ENCODE results near the gene TMEM163. TPM values are rescaled to one million over a fixed set of nuclear protein-coding genes. Genes with fewer than 3 reads are reported as not detected.
"Not testable (repeated sequence)": the region's sequence is repeated elsewhere in the genome, so short reads cannot be mapped to it uniquely, and the experiment has no call there.

TMEM163 gene
- 0.78 TPM in 1 of 2 replicates, not detected in the other for total RNA-seq (2014; rRNA removed; shearing (Covaris generic); ENCODE audit: low replicate concordance)

- in situ Hi-C loops (cut with HindIII; ENCODE audit: low pct_unique_long_range_greater_than_20kb, low sequenced_read_pairs) = no loop called here
- no peak for DNase-seq (ENCODE audit: low read depth)
Observed at GRCh38 chr2:134718817-134719814, at the start of gene TMEM163. TMEM163 (minus strand) TSS chr2:134719000.

- in situ Hi-C loops (cut with HindIII; ENCODE audit: low pct_unique_long_range_greater_than_20kb, low sequenced_read_pairs) = no loop called here
- DNase-seq (ENCODE audit: low read depth) = no peak
Observed at GRCh38 chr2:134766583-134766982, 47.8 kb upstream of the TMEM163 start.

DNA sequence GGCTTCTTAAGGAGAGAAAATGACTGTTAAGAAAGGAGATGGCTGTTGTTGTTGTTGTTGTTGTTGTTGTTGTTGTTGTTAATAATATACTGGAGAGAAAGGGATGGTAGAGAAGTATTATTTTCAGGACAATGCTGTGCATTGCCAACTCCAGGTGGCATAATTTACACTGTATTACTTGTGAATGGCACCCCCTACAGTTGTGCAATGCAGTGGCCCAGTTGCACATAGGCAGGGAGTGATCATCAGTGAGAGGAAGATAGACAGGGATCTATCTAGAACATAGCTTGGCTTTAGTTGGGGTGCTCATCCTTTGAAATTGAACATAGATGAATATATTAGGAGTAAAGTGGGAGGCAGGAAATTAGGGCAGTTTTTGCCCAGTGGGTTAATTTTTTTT lies 47.2 kb upstream of the TMEM163 start:
- DNase-seq (ENCODE audit: low read depth) = no peak
- in situ Hi-C loops (cut with HindIII; ENCODE audit: low pct_unique_long_range_greater_than_20kb, low sequenced_read_pairs) = no loop called here

DNA sequence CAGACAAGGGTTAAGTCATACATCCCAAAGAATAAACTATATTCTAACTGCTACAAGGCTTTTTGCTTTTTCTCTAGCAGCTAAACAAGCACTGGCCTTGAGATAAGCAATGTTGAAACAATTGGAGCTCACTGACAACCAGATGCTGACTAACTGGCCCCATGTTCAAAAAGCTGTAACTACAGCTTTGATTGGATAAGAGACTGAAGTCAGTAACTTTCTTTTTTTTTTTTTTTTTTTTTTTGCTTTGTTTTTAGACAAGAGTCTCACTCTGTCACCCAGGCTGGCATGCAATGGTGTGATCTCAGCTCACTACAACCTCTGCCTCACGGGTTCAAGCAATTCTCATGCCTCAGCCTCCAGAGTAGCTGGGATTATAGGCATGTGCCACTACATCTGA lies 45.4 kb upstream of the TMEM163 start:
- no peak for DNase-seq (ENCODE audit: low read depth)
- in situ Hi-C loops (cut with HindIII; ENCODE audit: low pct_unique_long_range_greater_than_20kb, low sequenced_read_pairs) = no loop called here

DNA sequence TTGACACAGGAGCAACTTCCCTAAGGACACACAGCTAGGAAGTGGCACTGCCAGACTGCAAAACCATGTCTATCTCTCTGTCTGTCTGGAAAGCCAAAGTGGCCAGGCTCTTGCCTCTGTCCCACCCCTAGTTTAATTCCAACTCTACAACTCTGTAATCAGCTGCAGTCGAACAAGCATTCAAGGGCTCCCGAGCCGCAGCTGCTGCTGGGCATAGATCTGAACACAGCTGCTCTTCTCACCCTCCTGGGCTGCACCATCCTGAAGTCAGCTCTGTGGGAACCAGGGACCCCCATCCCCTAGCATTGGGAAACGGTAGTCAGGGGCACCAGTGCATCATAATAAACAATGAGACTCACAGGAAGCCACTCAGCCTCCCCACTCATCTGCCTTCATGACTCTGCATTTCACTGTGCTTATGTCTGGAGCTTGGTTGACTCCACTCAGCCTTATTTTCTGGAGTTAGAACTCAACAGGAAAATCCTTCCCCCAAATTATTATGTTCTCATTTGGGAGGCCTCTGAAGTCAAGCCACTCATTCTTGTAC lies 44.4 kb upstream of the TMEM163 start:
- in situ Hi-C loops (cut with HindIII; ENCODE audit: low pct_unique_long_range_greater_than_20kb, low sequenced_read_pairs) = no loop called here
- no peak for DNase-seq (ENCODE audit: low read depth)

DNA sequence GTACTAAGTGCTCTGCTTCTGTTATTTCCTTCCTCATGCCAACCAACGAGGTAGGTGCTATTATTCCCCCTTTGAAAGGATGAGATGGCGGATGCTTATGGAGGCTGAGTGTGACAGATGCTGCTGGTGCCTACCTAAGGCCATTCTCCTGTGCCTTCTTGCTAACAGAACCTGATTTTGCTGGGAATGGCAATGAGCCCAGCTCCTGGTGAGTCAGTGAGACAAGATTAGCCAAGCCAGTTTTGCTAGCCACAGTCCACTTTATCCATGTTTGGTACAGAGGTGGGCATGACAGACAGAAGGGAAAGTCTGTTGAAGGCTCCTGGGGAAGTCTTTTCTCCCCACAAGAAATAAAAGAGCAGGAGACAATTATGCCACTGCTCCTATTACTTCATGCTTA lies 43.7 kb upstream of the TMEM163 start:
- in situ Hi-C loops (cut with HindIII; ENCODE audit: low pct_unique_long_range_greater_than_20kb, low sequenced_read_pairs) = no loop called here
- DNase-seq (ENCODE audit: low read depth) = no peak

DNA sequence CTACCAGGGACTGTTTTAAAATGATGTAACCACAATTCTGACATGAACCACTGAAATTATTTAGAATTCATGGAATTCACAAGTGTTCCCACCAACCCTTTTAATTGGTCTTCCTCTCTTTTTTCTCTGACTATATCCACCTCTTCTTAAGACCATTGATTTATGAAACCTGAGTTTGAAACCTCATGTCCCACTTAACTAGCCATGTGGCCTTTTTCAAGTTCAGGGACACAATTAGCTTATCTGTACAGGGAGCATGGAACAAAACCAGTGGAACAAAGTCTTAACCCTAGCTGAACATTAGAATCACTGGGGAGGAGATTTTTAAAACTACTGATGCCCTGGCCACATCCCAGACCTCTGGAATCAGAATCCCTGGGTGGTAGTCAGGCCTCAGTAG lies 41.6 kb upstream of the TMEM163 start:
- in situ Hi-C loops (cut with HindIII; ENCODE audit: low pct_unique_long_range_greater_than_20kb, low sequenced_read_pairs) = no loop called here
- no peak for DNase-seq (ENCODE audit: low read depth)

- in situ Hi-C loops (cut with HindIII; ENCODE audit: low pct_unique_long_range_greater_than_20kb, low sequenced_read_pairs) = no loop called here
- no peak for DNase-seq (ENCODE audit: low read depth)
Observed at GRCh38 chr2:134758633-134759032, 39.8 kb upstream of the TMEM163 start.

DNA sequence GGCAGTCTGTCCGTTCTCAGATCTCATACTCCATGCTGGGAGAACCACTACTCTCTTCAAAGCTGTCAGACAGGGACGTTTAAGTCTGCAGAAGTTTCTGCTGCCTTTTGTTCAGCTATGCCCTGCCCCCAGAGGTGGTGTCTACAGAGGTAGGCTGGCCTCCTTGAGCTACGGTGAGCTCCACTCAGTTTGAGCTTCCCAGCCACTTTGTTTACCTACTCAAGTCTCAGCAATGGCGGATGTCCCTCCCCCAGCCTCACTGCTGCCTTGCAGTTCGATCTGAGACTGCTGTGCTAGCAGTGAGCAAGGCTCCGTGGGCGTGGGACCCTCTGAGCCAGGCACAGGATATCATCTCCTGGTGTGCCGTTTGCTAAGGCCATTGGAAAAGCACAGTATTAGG lies 33.2 kb upstream of the TMEM163 start:
- DNase-seq (ENCODE audit: low read depth); in situ Hi-C loops (cut with HindIII; ENCODE audit: low pct_unique_long_range_greater_than_20kb, low sequenced_read_pairs): not testable (repeated sequence)

- no peak for DNase-seq (ENCODE audit: low read depth)
- in situ Hi-C loops (cut with HindIII; ENCODE audit: low pct_unique_long_range_greater_than_20kb, low sequenced_read_pairs) = no loop called here
Observed at GRCh38 chr2:134745546-134745945, 26.7 kb upstream of the TMEM163 start.

GRCh38 chr2:134745023-134745422 lies 26.2 kb upstream of the TMEM163 start:
- DNase-seq (ENCODE audit: low read depth) = no peak
- in situ Hi-C loops (cut with HindIII; ENCODE audit: low pct_unique_long_range_greater_than_20kb, low sequenced_read_pairs) = no loop called here

- in situ Hi-C loops (cut with HindIII; ENCODE audit: low pct_unique_long_range_greater_than_20kb, low sequenced_read_pairs) = no loop called here
- DNase-seq (ENCODE audit: low read depth) = no peak
Observed at GRCh38 chr2:134739879-134740301, 21.1 kb upstream of the TMEM163 start.

DNA sequence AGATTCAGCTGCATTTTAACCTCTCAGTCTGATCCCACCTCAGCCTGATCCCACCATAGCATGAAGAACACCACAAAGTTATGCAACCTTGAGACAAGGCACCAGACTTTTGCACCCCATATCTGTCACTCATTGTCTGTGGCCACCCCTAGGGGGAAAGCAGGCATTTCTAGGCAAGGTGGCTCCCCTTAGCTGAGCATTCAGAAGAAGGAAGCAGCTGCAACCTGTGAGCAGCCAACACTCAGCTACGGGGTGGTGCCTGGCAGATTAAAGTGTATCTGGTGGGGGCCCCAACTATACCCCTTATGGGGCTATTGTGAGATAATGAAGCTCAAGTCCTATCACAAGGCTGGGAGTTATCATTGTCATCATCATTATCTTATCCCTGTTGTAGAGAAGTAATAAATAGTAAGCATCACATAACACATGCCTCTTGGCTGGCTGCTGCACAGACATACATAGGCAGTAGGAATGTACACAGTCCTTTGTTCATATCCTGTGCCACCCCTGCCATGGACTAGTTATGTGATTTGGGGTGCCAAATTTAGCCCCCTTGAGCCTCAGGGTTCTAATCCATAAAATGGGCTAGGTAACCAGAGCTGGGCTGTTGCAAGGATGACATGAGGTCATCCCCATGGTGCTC lies 20.6 kb upstream of the TMEM163 start:
- in situ Hi-C loops (cut with HindIII; ENCODE audit: low pct_unique_long_range_greater_than_20kb, low sequenced_read_pairs) = no loop called here
- DNase-seq (ENCODE audit: low read depth) = no peak

DNA sequence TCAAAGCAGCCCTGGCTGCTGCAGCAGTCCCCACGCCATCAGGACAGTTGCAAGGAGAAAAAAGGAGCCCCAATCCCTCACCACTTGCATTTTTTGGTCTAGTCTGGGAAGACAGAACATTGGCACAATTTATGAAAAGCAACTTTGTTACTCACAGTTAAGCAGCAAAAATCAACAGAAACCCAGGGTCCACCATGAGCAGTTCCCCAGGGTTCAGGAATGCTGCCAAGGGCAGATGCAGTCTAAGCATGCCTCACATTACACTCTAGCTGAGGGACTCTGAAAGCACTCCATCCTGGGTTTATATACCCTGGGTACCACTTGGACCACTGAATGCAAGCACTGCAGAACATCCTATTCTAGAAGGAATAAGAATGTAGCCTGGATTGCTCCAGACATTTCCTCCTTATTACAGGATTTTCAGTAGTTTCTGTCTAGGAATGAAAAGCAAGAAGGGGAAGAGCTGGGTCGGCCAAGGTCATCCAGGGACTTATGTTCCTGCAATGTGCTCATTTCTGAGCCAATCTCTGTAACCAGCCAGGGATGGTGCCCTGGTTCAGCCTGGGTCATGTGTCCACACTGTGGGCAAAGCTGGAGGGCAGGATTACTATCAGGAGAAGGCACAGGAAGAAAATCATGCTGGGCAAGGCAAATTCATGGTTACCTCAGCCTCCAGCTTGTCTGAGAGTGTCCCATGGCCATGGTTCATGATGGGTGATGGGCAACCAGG lies 19.5 kb upstream of the TMEM163 start:
- in situ Hi-C loops (cut with HindIII; ENCODE audit: low pct_unique_long_range_greater_than_20kb, low sequenced_read_pairs) = no loop called here
- DNase-seq (ENCODE audit: low read depth) = no peak

DNA sequence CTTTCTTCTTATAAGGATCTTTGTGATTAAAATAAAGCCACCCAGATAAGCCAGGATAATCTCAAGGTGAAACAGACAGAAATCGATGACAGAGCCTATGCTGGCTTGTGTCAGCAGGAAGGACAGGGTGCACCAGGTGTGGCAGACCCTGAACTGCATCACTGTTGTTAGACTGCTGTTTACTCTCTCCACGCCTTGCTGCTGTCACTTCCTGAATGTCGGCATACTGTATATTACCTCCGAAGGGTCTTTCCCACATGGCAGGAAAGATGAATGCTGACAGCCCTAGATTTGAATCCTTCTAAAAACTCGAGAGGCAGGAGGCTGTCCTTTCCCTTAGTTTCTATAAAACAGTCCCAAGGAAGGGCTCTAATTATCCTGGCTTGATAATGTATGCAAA lies 18.9 kb upstream of the TMEM163 start:
- DNase-seq (ENCODE audit: low read depth) = no peak
- in situ Hi-C loops (cut with HindIII; ENCODE audit: low pct_unique_long_range_greater_than_20kb, low sequenced_read_pairs) = no loop called here

DNA sequence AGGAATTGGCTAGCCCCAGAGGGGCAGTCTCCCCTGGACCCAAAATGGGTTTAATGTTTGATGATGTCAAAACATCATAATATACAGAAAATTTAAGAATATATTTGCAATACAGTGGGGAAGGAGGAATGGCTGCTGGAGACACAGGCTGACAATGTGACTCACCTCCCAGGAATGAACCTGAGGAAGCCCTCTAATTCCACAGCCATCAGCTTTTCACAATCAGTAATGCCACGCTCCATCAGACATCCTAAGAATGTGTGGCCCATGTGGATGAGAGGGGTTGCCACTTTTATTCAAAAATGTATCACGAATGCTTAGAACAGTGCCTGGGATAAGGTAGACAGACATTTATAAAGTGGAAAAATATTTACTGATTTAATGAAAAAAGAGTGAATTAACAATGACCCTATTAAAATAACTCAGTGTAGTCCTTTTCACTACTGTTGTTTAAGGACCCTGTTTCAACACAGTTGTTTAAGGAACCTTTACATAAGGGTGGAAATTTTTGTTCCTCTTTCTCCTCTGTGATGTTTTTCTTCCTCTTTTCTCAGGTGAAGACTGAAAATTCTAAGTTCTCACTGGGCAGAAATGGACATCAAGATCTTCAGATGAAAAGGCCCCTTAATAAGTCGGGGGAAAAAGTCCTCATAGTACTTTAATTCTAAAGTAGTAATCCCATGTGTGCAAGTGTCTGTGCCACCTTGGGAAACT lies 17.5 kb upstream of the TMEM163 start:
- in situ Hi-C loops (cut with HindIII; ENCODE audit: low pct_unique_long_range_greater_than_20kb, low sequenced_read_pairs) = no loop called here
- DNase-seq (ENCODE audit: low read depth) = peak; percentile 44

DNA sequence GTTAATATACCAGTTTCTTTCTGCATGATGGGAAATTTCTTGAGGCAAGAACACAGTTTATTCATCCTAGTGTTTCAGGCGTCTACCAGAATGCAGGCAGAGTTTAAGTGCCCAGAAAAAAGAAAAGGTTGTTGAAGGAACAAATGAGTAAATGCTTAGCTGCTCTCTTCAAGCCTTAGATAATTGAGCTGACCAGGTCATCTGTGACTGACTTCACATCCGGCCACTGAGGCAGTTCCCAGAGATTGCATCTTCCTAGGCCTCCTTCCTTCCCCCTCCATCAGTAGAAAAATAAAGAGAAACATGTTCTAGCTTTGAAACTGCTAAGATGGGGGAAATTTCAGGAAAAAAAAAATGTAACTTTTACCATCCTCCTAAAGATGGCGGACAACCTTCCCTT lies 9.4 kb upstream of the TMEM163 start:
- no peak for DNase-seq (ENCODE audit: low read depth)
- in situ Hi-C loops (cut with HindIII; ENCODE audit: low pct_unique_long_range_greater_than_20kb, low sequenced_read_pairs) = no loop called here

- DNase-seq (ENCODE audit: low read depth) = peak; percentile 36
- in situ Hi-C loops (cut with HindIII; ENCODE audit: low pct_unique_long_range_greater_than_20kb, low sequenced_read_pairs) = no loop called here
Observed at GRCh38 chr2:134727385-134727784, 8.6 kb upstream of the TMEM163 start.

All from Caki2 (cell line).